ENCODE results near the gene RACK1.
"Not testable (repeated sequence)": the region's sequence is repeated elsewhere in the genome, so short reads cannot be mapped to it uniquely, and the experiment has no call there.

RACK1 gene

DNA sequence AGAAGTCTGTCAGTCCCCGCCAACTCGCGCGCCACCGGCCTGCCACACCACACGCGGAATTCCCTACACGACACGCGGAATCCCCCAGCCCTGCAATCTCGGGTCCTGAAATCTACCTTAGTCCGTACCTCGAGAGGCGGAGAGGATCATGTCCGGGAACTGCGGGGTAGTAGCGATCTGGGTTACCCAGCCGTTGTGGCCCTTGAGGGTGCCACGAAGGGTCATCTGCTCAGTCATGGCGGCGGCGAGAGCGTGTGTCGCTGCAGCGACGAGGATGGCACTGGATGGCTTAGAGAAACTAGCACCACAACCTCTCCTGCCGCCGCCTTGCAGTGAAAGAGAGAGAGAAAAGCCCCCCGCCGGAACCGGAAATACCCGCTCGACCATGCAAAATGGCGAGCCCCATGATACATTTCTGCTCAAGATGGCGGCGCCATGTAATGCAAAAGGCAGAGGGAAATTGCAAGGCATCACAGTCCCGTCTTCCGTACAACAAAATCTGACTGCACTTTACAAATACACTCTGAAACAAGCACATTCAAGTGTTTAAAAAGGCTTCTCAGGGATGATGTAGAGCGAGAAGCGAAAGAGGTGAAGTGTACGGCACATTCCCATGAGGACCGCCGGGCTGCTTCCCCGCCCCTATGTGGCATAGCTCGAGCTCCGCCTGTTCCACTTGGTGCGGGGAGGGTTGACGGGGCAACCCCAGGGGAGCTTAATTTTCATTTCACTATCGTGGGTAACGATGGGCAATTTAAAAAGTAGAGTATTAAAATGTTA, at the start of gene RACK1:
Gene RACK1 (minus strand): TSS at position 343 of the 780 bp plus-strand sequence. CDS start 106 bp downstream, at position 237.
- DNase-seq (ENCODE audit: low read depth), result peak; percentile 72

DNA sequence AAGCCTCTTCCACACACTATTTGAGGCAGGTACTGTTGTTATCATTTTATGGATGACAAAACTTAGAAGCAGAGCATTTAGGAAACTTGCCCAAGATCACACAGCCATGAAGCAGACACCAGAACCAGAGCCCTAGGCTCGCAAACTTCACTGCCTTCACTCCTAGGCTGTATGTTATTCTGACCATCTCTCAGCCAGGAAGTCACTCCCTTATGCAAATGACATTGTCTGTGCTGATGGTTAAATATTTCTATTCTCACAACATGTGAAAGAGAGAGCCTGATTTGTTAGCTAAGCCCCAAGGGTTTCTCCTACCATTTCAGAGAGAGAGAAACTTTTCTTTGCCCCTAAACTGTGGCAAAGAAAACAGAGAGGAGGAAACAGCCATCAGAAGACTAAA, 43.6 kb upstream of the RACK1 start:
- DNase-seq (ENCODE audit: low read depth), result not testable (repeated sequence)

- not testable (repeated sequence) for DNase-seq (ENCODE audit: low read depth)
These were observed 42.4 kb upstream of the RACK1 start for GRCh38 chr5:181285962-181286705.

DNA sequence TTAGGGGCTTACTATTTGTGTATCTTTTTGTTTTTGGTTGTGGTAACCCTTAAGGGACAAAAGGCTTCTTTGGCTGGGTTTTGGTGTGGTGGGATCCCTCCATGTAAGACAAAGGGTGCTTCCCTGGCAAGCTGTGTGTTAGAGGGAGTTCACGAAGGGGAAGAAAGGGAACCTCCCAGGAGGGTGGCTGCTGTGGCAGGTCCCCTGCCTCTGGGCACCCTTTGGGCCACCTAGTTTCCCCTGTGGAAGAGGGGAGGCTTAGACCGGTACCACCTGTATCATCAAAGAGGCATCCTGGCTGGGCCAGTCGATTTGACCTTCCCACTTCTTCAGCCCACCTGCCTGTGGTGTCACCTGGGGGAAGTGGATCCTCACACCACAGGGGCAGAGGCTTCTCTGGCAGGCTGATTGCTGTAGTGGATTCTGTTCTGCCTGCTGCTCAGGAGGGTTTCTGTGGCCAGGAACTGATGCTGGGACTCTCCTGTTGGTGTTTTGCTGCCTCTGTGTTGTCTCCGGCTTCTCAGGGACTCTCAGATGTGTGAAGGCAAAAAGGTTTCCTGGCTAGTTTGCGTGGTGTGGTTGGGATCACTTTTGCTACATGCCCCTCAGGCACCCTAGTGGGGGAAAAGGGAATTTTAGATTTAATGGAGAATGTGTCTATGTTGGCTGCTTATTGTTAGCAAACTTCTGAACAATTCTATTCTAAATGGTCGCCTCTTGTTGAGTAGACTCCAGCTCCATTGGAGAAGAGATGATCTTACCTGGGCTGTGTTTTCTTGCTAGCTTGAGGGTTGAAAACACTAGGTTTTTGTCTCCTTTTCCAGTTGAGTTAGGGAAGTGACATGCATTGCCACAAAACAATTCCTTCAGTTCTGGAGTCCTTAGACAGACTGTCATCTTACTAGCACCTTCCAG, 40.4 kb upstream of the RACK1 start:
- not testable (repeated sequence) for DNase-seq (ENCODE audit: low read depth)

DNA sequence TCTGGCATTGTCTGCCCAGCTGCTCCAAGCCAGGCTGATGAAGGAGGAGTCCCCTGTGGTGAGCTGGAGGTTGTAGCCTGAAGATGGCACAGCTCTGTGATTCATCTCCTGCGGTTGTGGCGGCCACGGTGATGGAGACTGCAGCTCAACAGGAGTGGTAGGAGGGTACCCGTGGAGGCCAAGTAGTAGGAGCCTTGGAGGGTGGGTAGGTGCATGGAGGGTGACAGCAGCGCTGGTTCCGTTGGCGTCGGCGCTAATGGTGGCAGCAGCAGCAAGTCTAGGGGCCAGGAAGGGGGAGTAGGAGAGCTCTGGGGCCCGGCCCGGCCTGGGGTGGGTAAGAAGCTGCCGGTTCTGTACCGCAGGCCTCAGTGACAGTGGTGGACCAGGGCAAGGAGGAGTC, 39.6 kb upstream of the RACK1 start:
- DNase-seq (ENCODE audit: low read depth), result no peak

DNA sequence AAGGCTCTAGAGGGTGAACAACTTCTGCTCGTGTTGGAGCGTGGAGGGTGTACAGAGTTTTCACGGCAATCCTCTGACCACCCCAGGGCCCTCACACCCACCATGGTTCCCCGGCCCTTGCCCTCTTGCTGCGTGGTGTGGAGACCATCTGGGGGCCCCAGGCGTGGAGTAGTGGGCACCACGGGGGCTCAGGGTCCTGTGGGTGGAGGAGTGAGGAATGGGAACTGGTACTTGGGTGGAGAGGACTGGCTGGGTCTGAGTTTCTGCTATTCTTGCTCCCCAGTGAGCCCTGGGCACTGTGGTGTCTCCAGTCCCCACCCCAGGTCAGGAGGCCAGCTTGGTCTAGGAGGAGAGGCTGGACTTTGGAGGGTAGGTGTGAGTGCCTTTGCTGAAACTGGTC, 39.2 kb upstream of the RACK1 start:
- no peak for DNase-seq (ENCODE audit: low read depth)

- DNase-seq (ENCODE audit: low read depth), result not testable (repeated sequence)
These were observed 38.7 kb upstream of the RACK1 start for GRCh38 chr5:181282415-181282814.

- no peak for DNase-seq (ENCODE audit: low read depth)
These were observed 38.2 kb upstream of the RACK1 start for GRCh38 chr5:181281984-181282316.

DNA sequence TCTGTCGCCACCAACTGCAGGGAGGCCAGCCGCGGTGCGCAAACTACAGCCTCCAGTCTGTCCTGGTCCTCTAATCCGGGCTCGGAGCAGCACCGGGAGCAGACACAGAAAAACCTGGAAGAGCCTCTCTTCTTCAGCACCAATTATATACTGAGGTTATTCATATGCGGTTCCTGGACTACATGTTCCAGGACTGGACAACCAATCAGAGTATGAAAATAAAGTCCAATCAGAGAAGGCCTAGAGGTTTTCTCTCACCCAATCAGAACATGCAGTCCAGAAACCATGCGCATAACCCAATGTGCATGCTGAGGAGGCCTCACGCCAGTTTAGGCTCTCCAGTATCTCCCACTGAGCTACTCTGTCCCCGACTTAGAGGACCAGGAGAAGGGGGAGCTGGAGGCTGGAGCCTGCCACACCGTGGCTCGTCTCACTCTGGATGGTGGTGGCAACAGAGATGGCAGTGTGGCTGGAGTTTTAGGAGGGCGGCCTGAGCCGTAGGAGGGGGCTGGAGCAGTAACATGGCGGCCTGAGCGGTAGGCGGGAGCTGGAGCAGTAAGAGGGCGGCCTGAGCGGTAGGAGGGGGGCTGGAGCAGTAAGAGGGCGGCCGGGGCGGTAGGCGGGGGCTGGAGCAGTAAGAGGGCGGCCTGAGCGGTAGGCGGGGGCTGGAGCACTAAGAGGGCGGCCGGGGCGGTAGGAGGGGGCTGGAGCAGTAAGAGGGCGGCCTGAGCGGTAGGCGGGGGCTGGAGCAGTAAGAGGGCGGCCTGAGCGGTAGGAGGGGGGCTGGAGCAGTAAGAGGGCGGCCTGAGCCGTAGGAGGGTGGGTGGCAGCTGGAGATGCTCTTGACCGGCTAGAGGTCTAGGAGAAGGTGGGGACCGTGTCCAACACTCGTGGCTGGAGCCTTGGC, 37.6 kb upstream of the RACK1 start:
- DNase-seq (ENCODE audit: low read depth), result no peak

DNA sequence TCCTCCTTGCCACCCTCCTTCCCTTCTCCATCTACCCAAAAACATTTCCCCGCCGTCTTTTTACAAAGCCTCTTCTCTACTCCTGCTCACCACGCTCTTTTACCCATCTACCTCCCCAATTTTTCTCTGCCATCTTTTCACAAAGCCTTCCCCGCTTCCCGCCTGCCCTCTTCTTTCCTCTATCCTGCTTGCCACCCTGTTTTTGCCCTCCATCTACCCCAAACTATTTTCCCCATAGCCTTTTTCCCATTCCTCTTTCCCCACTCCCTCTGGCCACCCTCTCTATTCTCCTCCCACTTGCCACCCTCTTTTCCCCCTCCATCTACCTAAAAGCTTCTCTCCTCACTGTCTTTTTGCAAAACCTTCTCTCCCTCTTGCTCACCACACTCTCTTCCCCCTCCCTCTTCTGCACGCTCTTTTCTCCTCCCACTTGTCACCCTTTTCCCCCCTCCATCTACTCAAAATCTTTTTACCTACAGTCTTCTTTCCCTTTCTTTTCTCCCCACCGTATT, 36.6 kb upstream of the RACK1 start:
- no peak for DNase-seq (ENCODE audit: low read depth)

DNA sequence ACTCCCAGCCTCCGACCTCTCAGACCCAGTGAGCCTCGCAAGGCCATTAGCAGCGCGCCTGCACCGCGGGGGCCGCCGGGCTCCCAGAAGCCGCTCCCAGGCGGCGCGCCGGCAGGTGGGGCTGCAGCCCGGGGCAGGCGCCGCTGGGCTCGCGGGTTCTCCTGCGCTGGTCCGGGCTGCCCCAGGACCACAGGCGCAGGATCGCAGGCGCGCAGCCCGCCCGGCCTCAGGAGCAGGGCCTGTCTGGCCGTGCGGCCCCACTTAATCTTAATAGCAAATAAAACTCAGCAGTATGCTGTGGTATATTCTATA, 29.7 kb upstream of the RACK1 start:
- not testable (repeated sequence) for DNase-seq (ENCODE audit: low read depth)

DNA sequence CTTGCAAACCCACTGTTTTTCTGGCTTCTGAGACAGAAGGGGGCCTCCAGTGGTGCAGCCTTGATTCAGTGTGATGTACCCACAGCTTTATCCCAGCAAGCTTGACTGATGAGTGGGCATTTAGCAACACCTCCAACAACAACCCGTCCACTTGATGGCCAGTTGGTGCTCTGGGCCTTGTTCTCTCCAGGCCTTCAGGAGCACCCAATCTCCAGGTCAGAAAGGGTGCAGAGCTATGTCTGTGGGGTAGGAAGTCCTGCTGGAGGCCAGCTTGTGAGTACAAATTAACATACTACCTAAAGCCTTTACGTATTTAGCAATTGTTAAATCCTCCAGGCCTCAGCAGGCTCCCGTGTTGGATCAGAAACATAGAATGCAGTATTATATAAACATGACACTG, 27.4 kb upstream of the RACK1 start:
- no peak for DNase-seq (ENCODE audit: low read depth)

DNA sequence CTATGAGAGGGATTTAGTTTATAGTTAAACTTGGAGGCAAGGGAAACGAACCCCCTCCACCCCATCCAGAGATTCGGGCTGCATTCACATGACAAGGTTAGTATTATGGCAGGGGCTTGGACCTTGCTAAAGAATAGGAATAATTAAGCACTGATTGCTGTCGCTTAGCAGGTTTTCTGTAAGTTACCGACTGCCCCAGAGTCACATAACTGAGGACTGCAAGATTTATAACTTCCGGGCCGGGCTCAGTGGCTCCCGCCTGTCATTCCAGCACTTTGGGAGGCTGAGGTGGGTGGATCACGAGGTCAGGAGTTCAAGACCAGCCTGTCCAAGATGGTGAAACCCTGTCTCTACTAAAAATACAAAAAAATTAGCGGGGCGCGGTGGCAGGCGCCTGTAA, 24.2 kb upstream of the RACK1 start:
- not testable (repeated sequence) for DNase-seq (ENCODE audit: low read depth)

DNA sequence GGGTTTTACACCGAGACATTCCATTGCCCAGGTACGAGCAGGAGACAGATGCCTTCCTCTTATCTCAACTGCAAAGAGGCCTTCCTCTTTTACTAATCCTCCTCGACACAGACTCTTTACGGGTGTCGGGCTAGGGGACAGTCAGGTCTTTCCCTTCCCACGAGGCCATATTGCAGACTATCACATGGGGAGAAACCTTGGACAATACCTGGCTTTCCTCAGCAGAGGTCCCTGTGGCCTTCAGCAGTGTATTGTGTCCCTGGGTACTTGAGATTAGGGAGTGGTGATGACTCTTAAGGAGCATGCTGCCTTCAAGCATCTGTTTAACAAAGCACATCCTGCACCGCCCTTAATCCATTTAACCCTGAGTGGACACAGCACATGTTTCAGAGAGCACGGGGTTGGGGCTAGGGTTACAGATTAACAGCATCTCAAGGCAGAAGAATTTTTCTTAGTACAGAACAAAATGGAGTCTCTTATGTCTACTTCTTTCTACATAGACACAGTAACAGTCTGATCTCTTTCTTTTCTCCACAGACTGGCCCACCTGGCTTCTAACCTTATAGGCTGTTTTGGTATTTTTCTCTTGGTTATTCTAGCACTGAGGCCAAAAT, 23.7 kb upstream of the RACK1 start:
- DNase-seq (ENCODE audit: low read depth), result not testable (repeated sequence)

DNA sequence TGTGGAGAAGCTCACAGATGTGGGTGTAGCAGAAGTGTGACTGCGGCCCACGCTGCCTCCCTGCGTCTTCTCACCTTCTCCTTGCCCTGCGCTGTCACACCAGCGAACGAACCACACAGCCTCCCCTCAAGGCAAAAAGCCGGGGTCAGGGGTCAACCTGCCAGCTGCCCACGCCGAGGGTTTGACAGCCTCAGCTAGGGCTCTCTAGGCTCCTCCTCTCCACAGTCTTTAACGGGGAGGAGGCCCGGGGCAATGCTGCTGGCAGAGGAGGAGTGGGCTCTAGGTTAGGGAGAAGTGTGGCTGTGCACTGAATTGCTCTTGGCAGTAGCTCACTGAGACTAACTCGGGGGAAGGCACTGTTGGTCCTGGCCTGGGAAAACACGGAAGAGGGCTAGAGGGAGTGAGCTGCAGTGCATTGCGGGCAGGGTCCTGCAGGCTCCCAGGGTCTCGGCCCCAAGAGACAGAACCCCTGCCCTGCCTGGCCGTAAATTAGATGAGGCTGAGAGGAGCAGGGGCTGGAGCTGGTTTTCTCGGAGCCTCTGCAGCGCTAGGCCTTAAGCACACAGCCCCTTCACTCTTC, 21.5 kb upstream of the RACK1 start:
- DNase-seq (ENCODE audit: low read depth), result no peak

GRCh38 chr5:181263633-181264032, 19.9 kb upstream of the RACK1 start:
- DNase-seq (ENCODE audit: low read depth), result no peak

GRCh38 chr5:181261320-181262049, 17.8 kb upstream of the RACK1 start:
- DNase-seq (ENCODE audit: low read depth), result no peak

GRCh38 chr5:181260720-181261319, 17.1 kb upstream of the RACK1 start, which contains the start of gene TRIM52:
TSS of gene TRIM52 (minus strand) at chr5:181261143. CDS start at chr5:181260813, 330 bp downstream.
- DNase-seq (ENCODE audit: low read depth), result peak; percentile 68
